ENCODE measurements around the gene DTWD2. TPM values are rescaled to one million over a fixed set of nuclear protein-coding genes. Genes with fewer than 3 reads are reported as not detected.

DTWD2 gene
- total RNA-seq, 4 donors from 2014 or later = 17.6 to 37.8 (median 28.8) TPM

DNA sequence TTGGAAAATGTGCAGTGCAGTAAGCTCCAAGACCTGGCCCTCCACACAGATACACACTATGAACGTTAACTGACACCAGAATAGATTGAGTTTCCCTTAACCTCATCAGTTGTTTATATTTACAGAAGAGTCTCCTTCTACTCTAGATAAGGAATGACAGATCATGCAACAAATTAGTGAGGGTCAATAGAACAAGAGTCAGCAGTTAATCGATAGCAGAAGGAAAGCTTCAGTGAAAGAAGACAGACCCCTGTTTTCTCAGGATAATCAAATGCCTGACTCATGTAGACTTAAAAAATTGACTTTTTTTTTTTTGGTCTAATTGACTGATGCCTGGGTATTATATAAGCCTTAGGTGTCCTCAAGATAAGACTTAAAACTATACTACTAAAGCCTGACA is 179.9 kb downstream of the DTWD2 start:
- Histone ChIP-seq H3K27ac (no peak overlapping the region), H3K9me3 (no peaks in the 10 kb centered on the region), H3K4me1 (no peaks in the 10 kb centered on the region), H3K4me3 (replicated peaks in 1 of 3) (no peak overlapping the region), H3K36me3 (no peaks in the 10 kb centered on the region), H3K27me3 (no peaks in the 10 kb centered on the region)
- DNase-seq = no peak
- no peak for TF ChIP-seq POLR2A (IDR thresholded peaks at IDR 0.05)
- TF ChIP-seq, protein P1, sequence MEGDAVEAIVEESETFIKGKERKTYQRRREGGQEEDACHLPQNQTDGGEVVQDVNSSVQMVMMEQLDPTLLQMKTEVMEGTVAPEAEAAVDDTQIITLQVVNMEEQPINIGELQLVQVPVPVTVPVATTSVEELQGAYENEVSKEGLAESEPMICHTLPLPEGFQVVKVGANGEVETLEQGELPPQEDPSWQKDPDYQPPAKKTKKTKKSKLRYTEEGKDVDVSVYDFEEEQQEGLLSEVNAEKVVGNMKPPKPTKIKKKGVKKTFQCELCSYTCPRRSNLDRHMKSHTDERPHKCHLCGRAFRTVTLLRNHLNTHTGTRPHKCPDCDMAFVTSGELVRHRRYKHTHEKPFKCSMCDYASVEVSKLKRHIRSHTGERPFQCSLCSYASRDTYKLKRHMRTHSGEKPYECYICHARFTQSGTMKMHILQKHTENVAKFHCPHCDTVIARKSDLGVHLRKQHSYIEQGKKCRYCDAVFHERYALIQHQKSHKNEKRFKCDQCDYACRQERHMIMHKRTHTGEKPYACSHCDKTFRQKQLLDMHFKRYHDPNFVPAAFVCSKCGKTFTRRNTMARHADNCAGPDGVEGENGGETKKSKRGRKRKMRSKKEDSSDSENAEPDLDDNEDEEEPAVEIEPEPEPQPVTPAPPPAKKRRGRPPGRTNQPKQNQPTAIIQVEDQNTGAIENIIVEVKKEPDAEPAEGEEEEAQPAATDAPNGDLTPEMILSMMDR (IDR thresholded peaks at IDR 0.05) = no peak
- 54 to 63% methylated on average over 2 of the region's 2 CpGs for WGBS, 2 donors
- intact Hi-C loops (cut with DNase I) = no loop called here

DNA sequence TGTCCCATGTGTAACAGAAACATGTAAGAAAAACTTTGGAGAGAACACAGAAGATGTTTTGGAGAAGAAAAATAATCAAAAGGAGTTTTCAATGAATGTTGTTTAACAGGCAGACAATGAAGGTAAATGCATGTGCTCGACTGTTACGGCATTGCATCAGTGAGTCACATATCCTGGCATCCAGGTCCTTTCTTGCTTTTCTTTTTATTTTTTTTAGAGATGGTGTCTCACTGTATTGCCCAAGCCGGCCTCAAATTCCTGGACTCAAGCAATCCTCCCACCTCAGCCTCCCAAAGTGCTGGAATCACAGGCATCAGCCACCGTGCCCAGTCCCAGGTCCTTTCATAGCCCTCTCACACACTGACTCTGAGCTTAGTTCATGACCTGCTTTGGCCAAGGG is 181.8 kb downstream of the DTWD2 start:
- no peak overlapping the region for H3K27ac ChIP-seq
- TF ChIP-seq, protein P1 (IDR thresholded peaks at IDR 0.05) = no peak
- no peak for TF ChIP-seq POLR2A (IDR thresholded peaks at IDR 0.05)
- DNase-seq = no peak

DNA sequence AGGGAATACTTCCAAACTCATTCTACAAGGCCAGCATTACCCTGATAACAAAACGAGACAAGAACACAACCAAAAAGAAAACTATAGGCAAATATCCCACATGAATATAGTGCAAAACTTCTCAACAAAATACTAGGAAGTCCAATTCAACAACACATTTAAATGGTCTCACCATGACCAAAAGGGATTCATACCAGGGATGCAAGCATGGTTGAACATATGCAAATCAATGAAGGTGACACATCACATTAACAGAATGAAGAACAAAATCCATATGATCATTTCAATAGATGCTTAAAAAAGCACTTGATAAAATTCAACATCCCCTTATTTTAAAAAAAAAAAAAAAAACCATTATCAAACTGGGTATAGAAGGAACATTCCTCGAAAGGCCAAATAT is 186.0 kb downstream of the DTWD2 start:
- DNase-seq = no peak
- intact Hi-C loops (cut with DNase I) = no loop called here
- TF ChIP-seq, protein P1 (IDR thresholded peaks at IDR 0.05) = no peak
- no peak for TF ChIP-seq POLR2A (IDR thresholded peaks at IDR 0.05)
- WGBS, 2 donors = 91 to 93% methylated on average over 2 of the region's 2 CpGs
- Histone ChIP-seq H3K27ac (no peak overlapping the region), H3K9me3 (no peaks in the 10 kb centered on the region), H3K4me3 (replicated peaks in 1 of 3) (no peak overlapping the region), H3K4me1 (no peaks in the 10 kb centered on the region), H3K27me3 (no peaks in the 10 kb centered on the region), H3K36me3 (no peaks in the 10 kb centered on the region)

More for the DNA sequence above, 181.8 kb downstream of the DTWD2 start:
- no peaks in the 10 kb centered on the region for H3K4me1 ChIP-seq
- H3K4me3 ChIP-seq (replicated peaks in 1 of 3) = no peak overlapping the region
- intact Hi-C loops (cut with DNase I) = no loop called here
- 95 to 97% methylated on average over 4 of the region's 4 CpGs for WGBS, 2 donors
- no peaks in the 10 kb centered on the region for H3K36me3 ChIP-seq
- no peaks in the 10 kb centered on the region for H3K9me3 ChIP-seq
- H3K27me3 ChIP-seq = no peaks in the 10 kb centered on the region

DNA sequence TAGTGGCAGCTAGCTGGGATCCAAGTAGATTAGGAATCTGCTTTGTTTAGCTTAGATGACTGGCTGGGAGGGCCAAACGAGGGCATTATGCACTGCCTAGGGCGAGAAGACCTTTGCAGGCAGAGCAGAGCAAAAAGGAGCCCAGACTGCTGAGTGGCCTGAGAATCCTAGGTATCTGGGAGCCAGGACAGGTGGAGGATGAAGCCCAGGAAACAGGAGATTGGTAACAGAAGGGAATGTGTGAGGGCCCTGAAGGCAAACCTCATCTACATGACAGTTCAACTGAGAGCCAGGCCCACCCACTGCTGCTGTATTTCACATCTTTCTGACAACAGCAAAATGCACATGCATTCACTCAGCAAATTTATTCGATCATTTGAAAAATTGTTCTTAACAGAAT is 192.3 kb downstream of the DTWD2 start:
- no peaks in the 10 kb centered on the region for H3K36me3 ChIP-seq
- no peak overlapping the region for H3K27ac ChIP-seq
- H3K4me1 ChIP-seq = peaks cover 6 to 7% of the 10 kb centered on the region in 2 donors
- TF ChIP-seq, protein P1 (IDR thresholded peaks at IDR 0.05) = no peak
- no peak for TF ChIP-seq POLR2A (IDR thresholded peaks at IDR 0.05)
- intact Hi-C loops (cut with DNase I) = no loop called here
- H3K9me3 ChIP-seq = no peaks in the 10 kb centered on the region
- no peak overlapping the region for H3K4me3 ChIP-seq (replicated peaks in 1 of 3)
- DNase-seq = no peak
- no peaks in the 10 kb centered on the region for H3K27me3 ChIP-seq
- 90 to 98% methylated on average over 3 of the region's 3 CpGs for WGBS, 2 donors

DNA sequence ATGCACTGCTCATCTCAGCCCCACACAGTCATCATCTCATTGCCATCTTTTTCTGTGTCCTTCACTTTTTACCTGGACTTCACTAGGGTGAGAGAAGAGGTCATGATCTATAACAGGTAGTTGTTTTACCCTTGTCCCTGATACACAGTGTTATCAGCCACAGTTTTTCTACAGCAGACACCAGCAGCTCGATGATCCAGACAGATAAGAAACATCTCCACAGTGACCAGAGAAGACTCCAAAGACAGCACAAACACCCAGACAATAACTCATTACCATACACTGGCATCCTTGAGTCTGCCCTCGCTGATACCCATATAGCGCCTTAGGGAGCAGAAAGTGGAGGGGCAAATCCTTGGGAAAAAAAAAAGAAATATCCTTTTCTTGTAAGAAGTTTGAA is 194.1 kb downstream of the DTWD2 start:
- Histone ChIP-seq H3K27ac (no peak overlapping the region), H3K36me3 (no peaks in the 10 kb centered on the region), H3K4me3 (replicated peaks in 1 of 3) (no peak overlapping the region), H3K27me3 (no peaks in the 10 kb centered on the region), H3K4me1 (peaks cover 6 to 8% of the 10 kb centered on the region in 2 donors), H3K9me3 (no peaks in the 10 kb centered on the region)
- TF ChIP-seq, protein P1 (IDR thresholded peaks at IDR 0.05) = no peak
- no peak for TF ChIP-seq POLR2A (IDR thresholded peaks at IDR 0.05)
- intact Hi-C loops (cut with DNase I) = no loop called here
- no peak for DNase-seq
- WGBS, 2 donors = 90% methylated on average over 3 of the region's 3 CpGs
